Esophagus squamous epithelium (tissue), 5 donors: Measurements from ENCODE around the gene STAG1. TPM values are rescaled to one million over a fixed set of nuclear protein-coding genes. Genes with fewer than 3 reads are reported as not detected.
A peak's percentile ranks its signal among the peaks of the same experiment; 100 is the strongest.
"Not testable (repeated sequence)": the region's sequence is repeated elsewhere in the genome, so short reads cannot be mapped to it uniquely, and the experiment has no call there.

Experiments
- DNase-seq: peaks from one replicate; lab custom pipeline; 2025; lab: John Stamatoyannopoulos, UW
- H3K27ac ChIP-seq, 4 donors: fragments of 200-600 bp; sonication (generic); one replicate each; pipeline ENCODE4 v1.5.1; 2016 to 2019; ENCODE audit warnings: mild to moderate bottlenecking in 1 of 4
- H3K27me3 ChIP-seq, 4 donors: fragments of 200-600 bp; sonication (generic); 1 replicate in 3 of 4; 2 replicates in 1 of 4; pipeline versions ENCODE4 v1.5.1 to v1.6.0; 2017 to 2021; ENCODE audit warnings: antibody characterized with exemption in 1 of 4
- H3K36me3 ChIP-seq, 3 donors: fragments of 200-600 bp; sonication (generic); one replicate each; pipeline ENCODE4 v1.5.1; 2016 to 2019
- H3K4me1 ChIP-seq, 3 donors: fragments of 200-600 bp; sonication (generic); one replicate each; pipeline ENCODE4 v1.5.1; 2017 to 2019
- H3K4me3 ChIP-seq, 4 donors: fragments of 200-600 bp; sonication (generic); 1 replicate in 3 of 4; 2 replicates in 1 of 4; pipeline ENCODE4 v1.5.1; 2016 to 2019; ENCODE audit warnings: mild to moderate bottlenecking in 2 of 4, moderate library complexity in 1 of 4
- H3K9me3 ChIP-seq, 3 donors: fragments of 200-600 bp; sonication (generic); one replicate each; pipeline ENCODE4 v1.5.1; 2016 to 2019
- CTCF ChIP-seq, 6 experiments: fragments of 450-650 bp in 4 of 6; fragments of 200-600 bp in 2 of 6; sonication (generic) in 2 of 6; IDR thresholded peaks; one replicate each; pipeline ENCODE4 v1.5.1; 2016 to 2019; ENCODE audit warnings: antibody characterized with exemption in 6 of 6, mild to moderate bottlenecking in 4 of 6, moderate library complexity in 4 of 6
- POLR2A ChIP-seq, 4 donors: fragments of 450-650 bp; IDR thresholded peaks; one replicate each; pipeline ENCODE4 v1.6.1; 2017; ENCODE audit warnings: antibody characterized with exemption in 4 of 4, mild to moderate bottlenecking in 4 of 4, moderate library complexity in 3 of 4
- WGBS, 2 donors: methylation state at CpG; one replicate each; pipeline ENCODE4 v1.1.5; 2018; 5-methylcytosine and 5-hydroxymethylcytosine counted together
- intact Hi-C: fragments of 100-400 bp; cut with DNase I; formaldehyde crosslinking; loops from one replicate; pipeline ENCODE4 v1.15.0; 2022
- total RNA-seq, 4 donors: library from RNA; depleted of rRNA; stranded (reverse); fragments of >200 nt; gene quantifications; one replicate each; pipeline ENCODE4 v1.1.0, GENCODE V29; 2016
- donor health status: DM: yes; HTN: yes; CAD: no.

STAG1 gene
- total RNA-seq, 4 donors from 2014 or later: 10.9 to 42.9 (median 24.9) TPM

GRCh38 chr3:136752422-136753325 lies 496 bp upstream of the STAG1 start:
- WGBS, 2 donors: 0% methylated on average over 8 to 9 of the region's 73 CpGs
- peak; percentile 84 for DNase-seq
- H3K4me3 ChIP-seq: peak overlapping the region; percentile 76 to 97 (median 84)
- intact Hi-C loops: no loop called here
- H3K27me3 ChIP-seq: no peaks in the 10 kb centered on the region
- peaks cover 4 to 53% (median 23%) of the 10 kb centered on the region in 3 donors for H3K4me1 ChIP-seq
- H3K9me3 ChIP-seq: no peaks in the 10 kb centered on the region
- no peaks in the 10 kb centered on the region for H3K36me3 ChIP-seq
- H3K27ac ChIP-seq: peak overlapping the region; percentile 98 to 100 (median 98)
- peak in 2 of 6 experiments; percentile 99 to 100 for TF ChIP-seq CTCF (IDR thresholded peaks at IDR 0.05)
- TF ChIP-seq POLR2A (IDR thresholded peaks at IDR 0.05): peak in 3 of 4 donors; percentile 54 to 88 (median 59)

GRCh38 chr3:136751316-136752171 lies 634 bp downstream of the STAG1 start:
- DNase-seq: peak; percentile 54
- peaks cover 4 to 62% (median 28%) of the 10 kb centered on the region in 3 donors for H3K4me1 ChIP-seq
- intact Hi-C loops: no loop called here
- peak overlapping the region; percentile 76 to 97 (median 84) for H3K4me3 ChIP-seq
- TF ChIP-seq POLR2A (IDR thresholded peaks at IDR 0.05) (no peak), CTCF (IDR thresholded peaks at IDR 0.05) (no peak)
- no peaks in the 10 kb centered on the region for H3K9me3 ChIP-seq
- no peaks in the 10 kb centered on the region for H3K36me3 ChIP-seq
- peak overlapping the region; percentile 98 to 100 (median 98) for H3K27ac ChIP-seq
- H3K27me3 ChIP-seq: no peaks in the 10 kb centered on the region
- WGBS, 2 donors: 0% methylated on average over 2 of the region's 97 CpGs

GRCh38 chr3:136750897-136751315 lies 1.3 kb downstream of the STAG1 start:
- Histone ChIP-seq H3K27me3 (no peaks in the 10 kb centered on the region), H3K4me1 (peaks cover 4 to 68% (median 30%) of the 10 kb centered on the region in 3 donors), H3K4me3 (peak overlapping the region; percentile 76 to 97 (median 84)), H3K36me3 (no peaks in the 10 kb centered on the region), H3K9me3 (no peaks in the 10 kb centered on the region), H3K27ac (peak overlapping the region; percentile 98 to 100 (median 98))
- 1% methylated on average over 9 of the region's 9 CpGs for WGBS, 2 donors
- intact Hi-C loops: no loop called here
- TF ChIP-seq POLR2A (IDR thresholded peaks at IDR 0.05): no peak
- DNase-seq: no peak

- no peaks in the 10 kb centered on the region for H3K9me3 ChIP-seq
- peaks cover 4 to 74% (median 30%) of the 10 kb centered on the region in 3 donors for H3K4me1 ChIP-seq
- 2 to 6% methylated on average over 8 of the region's 8 CpGs for WGBS, 2 donors
- H3K36me3 ChIP-seq: no peaks in the 10 kb centered on the region
- DNase-seq: no peak
- H3K27me3 ChIP-seq: no peaks in the 10 kb centered on the region
- TF ChIP-seq POLR2A (IDR thresholded peaks at IDR 0.05) (no peak), CTCF (IDR thresholded peaks at IDR 0.05) (no peak)
- H3K4me3 ChIP-seq: peak overlapping the region; percentile 76 to 97 (median 84)
- peak overlapping the region; percentile 61 to 100 (median 98) for H3K27ac ChIP-seq
- intact Hi-C loops: no loop called here
Measured at GRCh38 chr3:136750209-136750896, 1.8 kb downstream of the STAG1 start.

- not testable (repeated sequence) for H3K9me3 ChIP-seq, H3K27me3 ChIP-seq, H3K4me3 ChIP-seq, H3K36me3 ChIP-seq, DNase-seq
- peak overlapping the region; percentile 7 to 100 (median 98) for H3K27ac ChIP-seq
- intact Hi-C loops: loop anchor here (5.0 to 10.0 kb wide), 2 partner anchors 355 to 672 kb away; no protein-coding TSS in a partner anchor
- WGBS, 2 donors: 71 to 82% methylated on average over 6 of the region's 6 CpGs
- H3K4me1 ChIP-seq: peaks cover 4 to 73% (median 30%) of the 10 kb centered on the region in 3 donors
Measured at GRCh38 chr3:136749602-136750001, 2.6 kb downstream of the STAG1 start.
